Right hindlimb (tissue), 1 donor: ENCODE results near the gene LRP1B.
"Not testable (repeated sequence)": the region's sequence is repeated elsewhere in the genome, so short reads cannot be mapped to it uniquely, and the experiment has no call there.

Experiments used
- DNase-seq: peaks from one replicate; pipeline ENCODE4 v3.0.0-alpha.2; 2018

LRP1B gene

DNA sequence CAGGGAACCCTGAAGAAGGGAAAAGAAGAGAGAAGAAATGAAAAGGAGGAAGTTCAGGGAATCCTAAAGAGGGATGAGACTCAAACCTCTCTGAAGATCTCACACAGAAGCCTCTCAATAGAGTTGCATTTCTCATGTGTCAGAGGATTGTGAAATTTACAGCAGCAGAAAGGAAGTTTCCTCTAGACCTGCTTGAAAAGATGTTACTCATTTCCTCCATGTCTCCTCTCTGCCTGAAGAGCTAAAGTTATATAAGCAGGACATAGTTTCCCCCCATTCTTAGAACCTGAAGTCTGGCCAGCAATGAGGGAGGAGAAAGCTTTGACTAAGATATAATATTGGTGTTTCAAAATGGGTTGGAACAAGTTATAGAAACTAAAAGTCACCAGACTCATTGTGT lies 1155.6 kb downstream of the LRP1B start:
- DNase-seq = no peak

DNA sequence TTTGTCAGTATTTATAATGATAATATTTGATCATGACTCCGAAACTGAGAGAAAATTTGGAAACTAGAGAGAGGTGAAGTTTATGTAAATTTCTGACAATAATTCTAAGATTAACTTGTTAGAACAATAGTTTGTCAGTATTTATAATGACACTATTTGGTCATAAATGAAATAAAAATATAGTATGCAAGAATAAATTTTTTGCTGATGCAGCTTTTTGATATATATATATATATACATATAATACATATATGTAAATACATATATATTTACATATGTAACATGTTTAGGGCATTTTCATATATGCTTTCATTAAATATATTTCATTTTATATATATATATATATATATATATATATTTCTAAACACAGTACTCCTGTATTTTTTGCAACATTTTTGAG lies 1158.1 kb downstream of the LRP1B start:
- DNase-seq = no peak

DNA sequence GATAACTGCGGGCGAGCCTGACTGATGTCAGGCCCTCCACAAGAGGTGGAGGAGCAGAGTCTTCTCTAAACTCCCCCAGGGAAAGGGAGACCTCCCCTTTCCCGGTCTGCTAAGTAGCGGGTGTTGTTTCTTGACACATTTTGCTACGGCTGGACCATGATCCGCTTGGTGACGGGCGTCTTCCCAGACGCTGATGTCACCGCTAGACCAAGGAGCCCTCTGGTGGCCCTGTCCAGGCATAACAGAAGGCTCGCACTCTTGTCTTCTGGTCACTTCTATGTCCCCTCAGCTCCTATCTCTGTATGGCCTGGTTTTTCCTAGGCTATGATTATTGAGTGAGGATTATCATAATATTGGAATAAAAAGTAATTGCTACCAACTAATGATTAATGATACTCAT lies 1166.5 kb downstream of the LRP1B start:
- not testable (repeated sequence) for DNase-seq

DNA sequence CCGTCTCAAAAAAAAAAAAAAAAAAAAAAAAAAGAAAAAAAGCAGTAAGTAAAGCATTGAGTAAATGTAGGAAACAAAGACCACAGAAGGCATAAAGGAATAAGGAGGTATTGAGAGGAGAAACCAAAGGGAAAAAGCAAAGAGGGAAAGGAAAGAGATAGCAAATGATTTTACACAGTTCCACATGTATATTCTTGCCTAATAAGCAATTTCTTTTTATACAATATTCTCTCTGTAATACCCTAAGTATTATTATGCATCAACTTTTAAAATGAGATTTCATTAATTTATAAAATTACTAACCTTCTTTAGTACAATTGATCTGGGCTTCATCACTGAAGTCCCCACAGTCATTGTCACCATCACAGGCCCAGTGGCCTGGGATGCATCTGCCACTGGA lies 1180.9 kb downstream of the LRP1B start:
- DNase-seq = no peak

DNA sequence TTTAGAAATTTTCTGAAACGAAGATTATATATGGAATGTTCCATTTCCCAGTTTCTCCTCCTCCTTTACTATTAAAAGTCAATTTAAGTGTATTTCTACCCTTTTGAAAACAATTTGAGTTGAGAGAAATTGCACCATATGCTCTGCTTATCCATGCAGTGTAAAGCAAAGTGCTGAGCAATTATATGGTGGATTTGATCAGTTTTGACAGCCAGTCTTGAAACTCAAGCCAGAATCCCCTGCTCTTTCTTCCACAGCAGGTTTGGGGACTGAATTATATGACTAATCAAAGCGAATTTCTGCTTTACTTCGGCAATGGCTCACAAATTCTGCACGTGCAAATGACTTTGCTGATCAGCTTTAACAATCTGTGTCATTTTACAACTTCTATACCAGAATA lies 1183.6 kb downstream of the LRP1B start:
- DNase-seq = no peak

DNA sequence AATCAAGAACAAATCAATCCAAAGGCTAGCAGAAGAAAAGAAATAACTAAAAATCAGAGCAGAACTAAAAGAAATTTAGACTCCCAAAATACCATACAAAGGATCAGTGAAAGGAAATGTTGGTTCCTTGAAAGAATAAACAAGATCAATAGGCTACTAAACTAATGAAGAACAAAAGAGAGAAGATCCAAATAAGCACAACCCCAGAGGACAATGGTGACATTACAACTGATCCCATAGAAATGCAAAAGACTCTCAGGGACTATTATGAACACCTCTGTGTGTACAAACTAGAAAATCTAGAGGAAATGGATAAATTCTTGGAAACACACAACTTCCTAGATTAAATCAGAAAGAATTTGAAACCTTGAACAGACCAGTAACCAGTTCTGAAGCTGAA lies 1186.9 kb downstream of the LRP1B start:
- no peak for DNase-seq

DNA sequence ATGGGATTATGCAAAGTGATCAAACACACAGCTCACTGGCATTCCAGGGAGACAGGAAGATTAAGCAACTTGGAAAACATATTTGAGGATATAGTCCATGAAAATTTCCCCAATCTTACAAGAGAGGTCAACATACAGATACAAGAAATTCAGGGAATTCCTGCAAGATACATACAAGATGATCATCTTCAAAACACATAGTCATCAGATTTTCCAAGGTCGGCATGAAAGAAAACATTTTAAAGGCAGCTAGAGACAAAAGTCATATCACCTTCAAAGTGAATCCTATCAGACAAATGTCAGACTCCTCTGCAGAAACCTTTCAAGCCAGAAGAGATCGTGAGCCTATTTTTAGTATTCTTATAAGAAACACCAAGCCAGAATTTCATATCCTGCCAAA lies 1188.5 kb downstream of the LRP1B start:
- DNase-seq = no peak

DNA sequence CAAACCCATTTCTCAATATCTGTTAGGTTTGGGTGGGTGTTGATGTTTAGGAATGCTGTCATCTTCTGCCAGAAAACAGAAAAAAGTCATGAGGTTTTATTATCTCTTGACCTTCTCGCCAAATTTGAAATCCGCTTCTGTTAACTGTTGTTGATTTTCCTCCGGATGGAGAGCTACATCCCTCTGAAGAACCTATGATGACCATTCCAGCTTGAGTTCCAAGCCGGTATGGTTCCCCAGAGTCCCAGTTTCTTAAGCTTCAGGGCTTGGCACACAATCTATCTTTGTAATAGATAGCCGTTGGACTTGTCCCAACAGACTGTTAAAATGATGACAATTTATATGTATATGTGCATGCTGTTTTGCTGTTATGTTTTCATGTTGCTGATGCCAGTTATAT lies 1201.0 kb downstream of the LRP1B start:
- peak; percentile 25 for DNase-seq

DNA sequence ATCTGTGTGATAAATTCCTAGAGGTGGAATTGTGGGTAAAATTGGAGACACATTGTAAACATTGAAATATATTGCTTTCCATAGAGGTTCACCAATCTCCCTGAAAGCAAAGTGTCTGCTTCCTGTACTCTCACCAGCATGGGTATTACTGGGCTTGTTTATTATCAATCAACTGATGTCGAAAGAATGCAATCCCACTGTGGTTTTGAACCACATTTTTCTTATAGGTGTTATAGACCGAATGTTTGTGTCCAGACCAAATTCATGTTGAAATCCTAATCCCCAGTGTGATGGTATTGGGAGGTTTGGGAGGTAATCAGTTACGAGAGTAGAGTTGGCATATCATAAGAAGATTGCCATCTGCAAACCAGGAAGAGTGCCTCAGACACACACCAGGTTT lies 1212.4 kb downstream of the LRP1B start:
- DNase-seq = no peak

DNA sequence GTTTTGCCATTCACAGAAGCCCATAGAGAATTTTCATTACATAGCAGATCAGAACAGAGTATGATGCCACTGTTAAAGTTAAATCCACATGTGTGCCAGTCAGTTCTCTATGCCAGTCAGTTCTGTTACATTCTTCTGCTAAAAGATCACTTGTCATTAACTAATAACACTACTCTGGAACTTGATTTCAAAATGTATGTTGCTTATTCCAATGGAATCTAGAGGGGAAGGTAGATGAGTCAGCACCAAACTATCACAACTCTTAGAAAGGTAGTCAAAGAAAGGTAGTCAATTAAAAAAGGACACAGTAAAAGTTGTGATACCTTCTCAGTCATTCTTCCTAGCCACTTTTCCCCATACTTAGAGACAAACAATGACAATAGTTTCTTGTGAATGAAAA lies 1214.4 kb downstream of the LRP1B start:
- no peak for DNase-seq

DNA sequence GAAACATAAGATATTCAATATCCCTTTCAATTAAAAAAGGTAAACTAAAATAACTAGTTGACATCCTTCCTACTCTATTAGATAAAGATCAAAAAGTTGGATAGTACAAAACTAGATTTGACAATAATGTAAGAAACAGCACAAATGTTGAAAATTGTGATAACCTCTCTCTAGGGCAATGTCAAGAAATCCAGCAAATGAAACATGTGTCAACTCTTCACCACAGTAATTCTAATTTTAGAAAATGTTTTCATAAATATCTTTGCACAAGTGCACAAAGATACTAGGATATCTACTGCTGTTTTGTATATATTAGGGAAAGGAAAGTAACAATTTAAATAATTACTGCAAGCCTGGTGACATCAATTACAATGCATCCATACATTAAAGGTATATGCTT lies 1220.1 kb downstream of the LRP1B start:
- no peak for DNase-seq

DNA sequence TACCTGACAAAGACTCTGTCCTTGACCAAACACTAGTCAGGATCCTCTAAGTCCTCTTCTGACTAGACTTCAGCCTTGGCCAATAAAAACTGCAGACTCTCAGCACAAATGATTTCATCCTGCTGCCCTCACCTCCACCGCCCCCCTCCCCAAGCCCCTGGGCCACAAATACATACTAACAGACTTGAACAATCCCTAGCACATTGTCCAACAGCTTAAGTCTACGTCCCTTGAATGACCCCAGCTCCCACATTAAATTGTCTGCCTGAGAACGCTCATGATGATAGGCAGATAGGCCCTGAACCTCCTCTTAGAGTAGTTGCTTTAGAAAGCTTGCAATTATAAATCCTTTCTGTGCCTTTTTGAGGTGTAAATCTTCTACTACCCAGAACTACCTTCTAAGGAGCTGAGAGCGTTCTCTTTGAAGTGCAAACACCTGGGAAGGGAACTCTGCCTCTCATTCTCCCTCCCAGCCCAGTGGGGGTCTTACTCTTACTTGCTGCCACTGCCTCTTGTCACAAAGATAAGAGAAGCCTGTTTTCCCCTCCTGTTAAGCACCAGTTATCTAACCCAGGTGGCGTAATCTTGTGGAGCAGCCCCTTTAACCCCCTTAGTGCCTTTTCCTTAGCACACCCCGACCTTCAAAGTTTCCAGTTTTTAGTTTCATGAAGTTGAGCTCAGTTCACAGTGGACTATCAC lies 1225.6 kb downstream of the LRP1B start:
- no peak for DNase-seq

DNA sequence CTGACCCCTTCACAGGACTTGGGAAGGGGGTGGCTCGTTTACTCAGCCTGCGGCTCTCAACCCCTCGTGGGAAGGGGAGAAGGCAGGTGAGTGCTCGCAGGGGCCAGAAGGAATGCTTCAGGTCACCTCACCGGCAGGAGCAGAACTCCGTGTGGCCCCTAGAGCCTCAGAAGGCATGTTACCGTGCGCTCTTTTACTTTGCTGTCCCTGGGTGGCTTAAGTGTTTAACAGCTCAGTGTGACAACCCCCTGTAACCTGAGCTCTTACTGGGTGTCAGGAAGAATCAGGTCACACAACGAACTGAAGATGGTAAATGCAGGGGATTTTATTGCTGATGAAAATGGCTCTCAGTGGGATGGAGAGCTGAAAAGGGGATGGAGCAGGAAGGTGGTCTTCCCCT lies 1235.4 kb downstream of the LRP1B start:
- DNase-seq = no peak

DNA sequence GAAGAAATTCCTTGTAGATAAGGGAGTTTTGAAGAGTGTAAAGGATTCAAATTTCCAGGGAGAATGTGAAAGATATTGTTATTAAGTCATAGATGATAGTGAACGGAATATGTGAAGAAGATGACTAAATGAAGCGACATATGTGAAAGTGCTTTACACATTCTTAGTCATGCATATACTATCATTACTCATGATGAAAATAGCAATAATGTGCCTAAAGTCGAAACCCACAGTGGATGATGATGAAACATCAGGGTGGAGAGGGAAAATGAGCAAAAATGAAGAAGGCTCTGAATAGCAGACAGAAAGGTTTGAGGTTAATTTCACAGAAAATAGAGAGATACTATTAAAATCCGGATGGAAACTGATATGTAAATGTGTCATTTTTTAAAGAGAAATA lies 1237.1 kb downstream of the LRP1B start:
- DNase-seq = no peak

DNA sequence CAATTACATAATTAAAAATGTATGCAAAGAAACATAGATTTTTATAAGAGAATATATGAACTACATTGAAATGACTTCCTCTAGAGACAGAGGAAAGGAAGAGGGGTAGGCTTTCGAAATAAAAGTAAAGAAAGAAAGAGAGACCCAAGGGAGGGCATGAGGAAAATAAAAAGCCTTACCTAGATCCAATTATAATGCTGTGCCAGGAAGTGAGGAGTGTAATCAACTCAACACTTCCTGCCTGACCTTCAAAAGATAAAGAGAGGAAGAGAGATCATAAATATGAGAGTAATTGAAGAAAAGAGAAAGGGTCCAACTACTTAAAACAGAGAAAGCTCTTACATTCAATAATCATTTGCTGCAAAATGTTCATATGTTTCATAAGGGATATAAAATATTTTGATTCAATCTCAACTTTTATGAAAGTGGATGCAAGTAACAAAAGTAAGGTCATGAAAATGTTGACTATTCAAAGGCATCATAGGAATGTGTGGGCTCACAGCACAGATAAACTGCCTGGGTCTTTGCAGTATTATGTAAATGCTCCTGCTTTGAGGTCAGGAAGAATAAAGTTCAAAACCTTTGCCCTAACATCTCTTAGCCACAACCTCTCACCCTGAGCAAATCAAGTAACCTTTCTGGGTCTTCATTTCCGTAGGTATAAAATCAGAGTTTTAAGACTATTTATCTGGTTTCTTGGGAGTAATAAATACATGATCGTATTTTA lies 1237.7 kb downstream of the LRP1B start:
- DNase-seq = no peak

DNA sequence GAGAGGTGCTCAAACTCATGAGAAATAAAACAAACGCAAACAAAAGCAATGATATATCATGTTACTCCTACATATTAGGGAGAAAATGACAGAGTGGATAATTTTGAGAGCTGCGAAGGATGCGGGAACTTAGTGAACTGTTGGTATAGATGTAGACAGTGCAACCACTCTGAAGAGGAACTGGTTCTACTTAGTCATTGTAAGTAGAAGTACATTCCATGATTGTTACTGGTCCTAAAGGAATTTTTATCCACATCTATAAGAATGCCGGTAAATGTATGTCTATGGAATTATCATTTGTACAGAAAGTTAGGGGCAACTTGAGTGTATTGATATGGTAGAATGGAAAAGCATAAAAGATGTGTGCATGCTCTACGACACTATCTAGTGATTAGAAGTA lies 1238.4 kb downstream of the LRP1B start:
- DNase-seq = no peak

DNA sequence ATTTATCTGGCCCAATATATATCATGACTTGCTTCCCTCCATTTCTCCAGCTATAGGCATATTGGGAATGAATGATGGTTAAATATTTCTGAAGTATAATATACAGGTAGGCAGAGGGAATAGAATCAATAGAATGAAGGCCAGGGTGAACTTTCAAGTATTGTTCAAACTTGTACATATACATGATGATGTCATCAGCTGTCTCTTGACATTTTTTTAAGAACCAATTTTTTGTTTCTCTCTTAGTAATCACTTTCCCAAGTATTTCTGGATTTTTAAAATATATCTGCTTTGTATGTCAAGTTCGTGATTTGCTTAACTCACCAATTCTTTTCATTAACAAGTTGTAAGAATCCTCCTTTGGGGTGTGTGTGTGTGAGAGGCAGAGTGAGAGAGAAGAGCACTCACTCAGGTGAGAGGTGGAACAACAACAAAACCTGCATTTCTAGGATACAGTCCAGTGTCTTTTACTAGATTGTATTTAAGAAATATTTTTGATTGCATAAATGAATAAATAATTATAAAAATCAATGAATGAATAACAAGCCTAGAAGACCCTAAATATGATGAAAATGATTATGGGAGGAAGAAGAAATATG lies 1239.1 kb downstream of the LRP1B start:
- DNase-seq = no peak

DNA sequence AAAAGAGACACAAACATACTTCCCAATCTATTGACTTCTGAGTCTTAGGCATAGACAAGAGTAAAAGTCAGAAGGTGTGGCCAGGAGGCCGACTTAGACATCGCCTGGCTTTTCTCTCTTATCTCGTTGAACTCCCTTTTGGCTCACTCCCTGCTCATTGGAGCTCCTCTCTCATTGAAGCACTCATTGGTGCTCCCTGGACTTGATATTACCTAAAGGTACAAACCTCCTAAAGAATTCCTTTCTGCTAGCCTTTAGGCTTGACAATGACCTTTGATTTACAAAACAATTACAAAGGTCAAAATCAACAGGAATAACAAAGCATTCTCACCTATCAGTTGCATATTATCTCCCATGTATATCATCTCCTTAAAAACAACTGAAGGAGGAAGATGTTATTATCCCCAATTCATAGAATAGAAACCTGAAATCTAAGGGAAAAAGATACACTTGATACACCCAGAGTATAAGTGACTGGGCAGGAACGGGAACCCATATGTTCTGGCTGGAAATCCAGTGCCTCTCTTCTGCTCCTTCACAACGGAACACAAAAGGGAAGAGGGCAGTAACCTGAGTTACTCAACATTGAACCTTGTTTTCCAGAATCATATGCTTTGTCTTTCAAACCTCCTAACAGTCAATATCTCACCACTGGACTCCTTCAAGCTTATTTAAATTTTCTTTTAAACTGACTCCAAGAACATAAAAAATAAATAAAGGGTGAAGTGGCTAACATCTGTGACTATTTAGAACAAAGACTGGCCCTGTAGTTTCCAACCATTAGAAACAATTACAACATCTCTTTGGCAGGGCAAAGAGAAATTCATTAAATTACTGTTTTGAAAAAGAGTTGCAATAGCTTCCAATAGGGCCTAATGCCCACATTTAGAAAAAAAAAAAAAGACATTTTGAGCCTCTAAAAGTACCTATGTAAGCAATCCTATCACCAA lies 1247.9 kb downstream of the LRP1B start:
- no peak for DNase-seq

DNA sequence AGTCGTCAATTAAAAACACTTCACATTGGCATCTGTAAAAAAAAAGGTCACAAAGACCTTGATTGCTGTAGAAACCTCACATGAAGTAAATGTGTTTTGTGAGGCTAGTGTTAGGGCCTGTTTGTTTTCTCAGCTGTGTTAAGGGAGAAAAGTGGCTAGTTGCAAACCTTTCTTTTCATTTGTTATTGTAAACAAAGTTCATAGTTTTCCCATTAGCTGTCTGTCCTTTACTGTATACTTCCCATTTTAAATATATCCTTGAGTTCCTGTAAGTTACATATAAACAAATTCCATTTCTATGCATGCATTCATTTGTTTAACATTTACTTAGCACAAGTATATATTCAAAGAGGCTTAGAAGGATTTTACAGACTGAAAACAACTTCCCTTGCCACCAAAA lies 1250.2 kb downstream of the LRP1B start:
- DNase-seq = no peak

DNA sequence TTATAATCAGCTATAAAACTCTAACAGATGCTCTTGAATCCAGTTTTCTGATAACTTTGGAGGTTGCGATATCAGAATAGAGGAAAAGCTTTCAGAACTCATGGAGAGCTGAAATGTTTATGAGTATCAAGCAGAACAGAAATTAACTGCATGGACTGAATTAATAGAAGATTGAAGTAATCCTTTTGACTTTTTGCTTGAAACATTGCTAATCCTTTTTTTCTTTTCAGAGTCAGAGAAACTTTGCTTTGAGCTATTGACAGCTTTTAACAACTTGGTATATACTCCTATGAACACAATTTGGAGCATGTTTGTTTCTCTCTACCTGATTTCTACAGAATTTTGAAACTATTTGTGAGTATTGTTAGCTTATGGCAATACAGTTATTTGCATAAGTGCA lies 1254.8 kb downstream of the LRP1B start:
- no peak for DNase-seq

DNA sequence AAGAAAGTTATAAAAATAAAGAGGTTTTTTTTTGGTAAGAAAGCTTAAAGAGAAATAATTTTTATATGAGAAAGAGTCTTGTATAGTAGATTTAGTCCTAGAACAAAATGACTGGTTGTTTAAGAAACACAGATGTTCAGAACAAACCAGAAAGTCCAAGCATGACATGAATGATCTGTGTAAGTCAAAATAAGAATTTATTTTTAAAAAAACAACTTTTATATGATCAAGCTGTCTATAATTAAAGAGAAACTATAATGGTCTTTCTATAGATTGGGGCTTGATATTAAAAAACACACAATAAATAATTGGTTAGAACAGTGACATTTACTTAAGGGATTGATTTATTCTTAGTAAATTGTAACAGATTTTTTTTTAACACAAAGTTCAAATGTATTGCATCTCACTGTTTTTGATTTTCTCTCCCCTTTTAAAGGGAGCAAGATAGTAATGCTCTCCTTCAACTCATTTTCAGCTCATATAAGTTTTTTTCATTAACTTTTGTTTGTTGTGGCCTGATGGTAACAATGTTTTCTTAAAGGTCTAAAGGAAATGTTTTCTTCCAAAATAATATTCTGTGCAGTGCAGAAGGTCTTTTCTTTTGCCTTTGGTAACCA lies 1256.8 kb downstream of the LRP1B start:
- DNase-seq = no peak

DNA sequence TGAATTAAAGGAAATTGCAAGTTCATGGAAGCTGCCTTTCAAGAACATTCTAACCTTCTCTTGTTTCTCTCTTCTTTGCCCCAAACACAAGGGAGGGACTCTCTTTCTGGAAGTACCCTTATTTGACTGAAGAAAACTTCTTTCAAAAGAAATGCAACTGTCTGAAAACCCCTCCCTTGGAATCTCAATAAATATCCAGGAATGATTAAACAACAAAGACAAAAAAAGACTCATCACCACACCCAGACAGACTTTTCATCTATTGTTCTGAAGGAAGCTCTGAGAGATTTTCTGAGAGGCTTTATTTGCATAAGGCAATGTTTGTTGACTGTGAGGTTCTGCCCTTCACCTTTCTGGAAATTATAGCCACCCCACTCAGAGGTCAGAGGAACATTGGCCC lies 1260.9 kb downstream of the LRP1B start:
- no peak for DNase-seq

DNA sequence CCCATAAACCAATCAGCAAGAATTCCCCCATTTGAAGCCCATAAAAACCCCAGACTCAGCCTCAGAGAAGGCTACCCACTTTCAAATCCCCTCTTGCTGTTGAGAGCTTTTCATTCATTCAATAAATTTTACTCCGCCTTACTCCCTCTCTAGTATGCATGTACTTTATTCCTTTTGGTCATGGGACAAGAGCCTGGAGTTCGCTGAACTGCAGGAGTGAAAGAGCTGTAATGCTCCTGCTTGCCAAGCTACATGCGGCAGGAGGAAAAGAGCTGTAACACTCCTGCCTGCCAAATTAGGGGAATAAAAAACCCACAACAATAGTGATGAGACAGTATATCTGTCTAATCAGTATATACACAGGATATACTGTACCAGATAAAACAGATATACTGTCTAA lies 1261.7 kb downstream of the LRP1B start:
- no peak for DNase-seq
